Measurements from ENCODE around the gene TMEM9. TPM values are rescaled to one million over a fixed set of nuclear protein-coding genes. Genes with fewer than 3 reads are reported as not detected.
A peak's percentile ranks its signal among the peaks of the same experiment; 100 is the strongest.

The TMEM9 gene
- total RNA-seq, 1 donor from 2014 or later = 63.9 TPM

DNA sequence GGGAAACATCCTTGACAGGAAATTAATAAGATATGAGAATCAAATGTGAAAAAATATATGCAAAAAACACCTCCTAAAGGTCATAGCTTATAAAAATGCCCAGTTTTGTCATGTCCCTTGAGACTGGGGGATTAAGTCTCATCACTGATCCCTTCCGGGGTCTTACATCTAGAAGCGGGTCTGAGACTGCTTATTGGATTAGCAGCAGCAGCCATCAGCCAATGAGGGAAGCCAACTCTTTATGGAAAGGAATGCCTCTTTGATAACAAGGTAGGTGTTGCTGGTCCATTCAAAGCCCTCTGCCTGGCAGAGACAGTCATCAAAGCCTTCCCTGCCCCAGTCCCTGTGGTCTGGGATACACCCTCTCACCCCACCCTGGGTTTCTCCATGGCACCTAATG, 38.2 kb downstream of the TMEM9 start:
- H3K9me3 Mint-ChIP-seq (ENCODE audit: unreplicated experiment) = no peaks in the 10 kb centered on the region
- TF ChIP-seq, protein P1, sequence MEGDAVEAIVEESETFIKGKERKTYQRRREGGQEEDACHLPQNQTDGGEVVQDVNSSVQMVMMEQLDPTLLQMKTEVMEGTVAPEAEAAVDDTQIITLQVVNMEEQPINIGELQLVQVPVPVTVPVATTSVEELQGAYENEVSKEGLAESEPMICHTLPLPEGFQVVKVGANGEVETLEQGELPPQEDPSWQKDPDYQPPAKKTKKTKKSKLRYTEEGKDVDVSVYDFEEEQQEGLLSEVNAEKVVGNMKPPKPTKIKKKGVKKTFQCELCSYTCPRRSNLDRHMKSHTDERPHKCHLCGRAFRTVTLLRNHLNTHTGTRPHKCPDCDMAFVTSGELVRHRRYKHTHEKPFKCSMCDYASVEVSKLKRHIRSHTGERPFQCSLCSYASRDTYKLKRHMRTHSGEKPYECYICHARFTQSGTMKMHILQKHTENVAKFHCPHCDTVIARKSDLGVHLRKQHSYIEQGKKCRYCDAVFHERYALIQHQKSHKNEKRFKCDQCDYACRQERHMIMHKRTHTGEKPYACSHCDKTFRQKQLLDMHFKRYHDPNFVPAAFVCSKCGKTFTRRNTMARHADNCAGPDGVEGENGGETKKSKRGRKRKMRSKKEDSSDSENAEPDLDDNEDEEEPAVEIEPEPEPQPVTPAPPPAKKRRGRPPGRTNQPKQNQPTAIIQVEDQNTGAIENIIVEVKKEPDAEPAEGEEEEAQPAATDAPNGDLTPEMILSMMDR (IDR thresholded peaks at IDR 0.05) = no peak
- no peaks in the 10 kb centered on the region for H3K36me3 Mint-ChIP-seq (ENCODE audit: unreplicated experiment)
- H3K27ac Mint-ChIP-seq (ENCODE audit: unreplicated experiment) = no peak overlapping the region
- peaks cover 3% of the 10 kb centered on the region for H3K4me1 Mint-ChIP-seq (ENCODE audit: unreplicated experiment)
- peaks cover 18% of the 10 kb centered on the region for H3K27me3 Mint-ChIP-seq (ENCODE audit: unreplicated experiment)
- H3K4me3 Mint-ChIP-seq (ENCODE audit: unreplicated experiment) = no peak overlapping the region
- DNase-seq (ENCODE audit: extremely low spot score, unreplicated experiment) = no peak

GRCh38 chr1:201115390-201115937, 38.8 kb downstream of the TMEM9 start:
- Mint-ChIP-seq H3K9me3 (ENCODE audit: unreplicated experiment) (no peaks in the 10 kb centered on the region), H3K27ac (ENCODE audit: unreplicated experiment) (no peak overlapping the region), H3K36me3 (ENCODE audit: unreplicated experiment) (no peaks in the 10 kb centered on the region), H3K4me1 (ENCODE audit: unreplicated experiment) (peaks cover 3% of the 10 kb centered on the region), H3K4me3 (ENCODE audit: unreplicated experiment) (no peak overlapping the region), H3K27me3 (ENCODE audit: unreplicated experiment) (peaks cover 18% of the 10 kb centered on the region)
- no peak for DNase-seq (ENCODE audit: extremely low spot score, unreplicated experiment)
- TF ChIP-seq, protein P1 (IDR thresholded peaks at IDR 0.05) = no peak

DNA sequence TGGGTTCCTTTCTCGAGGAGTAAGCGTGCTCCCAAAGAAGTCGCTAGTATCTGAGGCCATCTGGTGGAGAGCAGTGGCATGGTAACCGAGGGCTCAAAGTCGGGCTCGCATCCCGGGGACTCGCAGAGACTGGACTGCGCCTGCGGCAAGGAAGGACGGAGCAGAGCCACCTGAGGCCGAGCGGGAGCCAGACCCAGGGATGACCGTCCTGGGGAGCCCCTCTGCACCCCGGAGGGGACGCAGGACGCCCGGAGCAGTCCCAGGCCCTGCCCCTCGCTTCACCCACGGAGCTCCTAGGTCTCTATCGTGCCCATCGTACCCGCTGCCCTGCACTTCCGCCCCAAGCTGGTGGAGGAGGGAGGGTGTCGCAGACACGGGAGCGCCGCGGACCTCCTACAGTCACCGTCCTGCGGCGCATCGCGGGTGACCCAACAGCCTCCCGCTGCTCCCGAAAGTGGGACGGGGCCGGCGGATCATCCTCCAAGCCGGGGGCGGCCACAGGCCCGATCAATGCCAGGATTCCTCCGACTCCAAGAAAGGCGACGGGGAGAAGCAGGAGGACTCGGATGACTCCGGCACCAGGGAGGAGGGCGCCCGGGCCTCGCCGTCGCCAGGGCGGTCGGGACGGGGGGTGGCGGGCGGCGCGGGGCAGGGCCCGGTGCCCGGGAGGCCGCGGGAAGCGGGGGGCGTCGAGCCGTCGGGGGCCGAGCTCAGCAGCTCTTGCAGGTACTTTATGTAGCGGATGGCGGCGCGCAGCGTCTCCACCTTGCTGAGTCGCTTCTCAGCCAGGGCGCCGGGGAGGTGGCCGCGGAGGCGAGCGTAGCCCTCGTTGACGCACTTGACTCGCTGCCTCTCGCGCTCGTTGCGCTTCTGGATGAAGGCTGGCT, 39.8 kb downstream of the TMEM9 start:
- TF ChIP-seq, protein P1 (IDR thresholded peaks at IDR 0.05) = peak; percentile 85
- Mint-ChIP-seq H3K27ac (ENCODE audit: unreplicated experiment) (no peak overlapping the region), H3K36me3 (ENCODE audit: unreplicated experiment) (no peaks in the 10 kb centered on the region), H3K27me3 (ENCODE audit: unreplicated experiment) (peaks cover 18% of the 10 kb centered on the region), H3K4me1 (ENCODE audit: unreplicated experiment) (no peaks in the 10 kb centered on the region), H3K9me3 (ENCODE audit: unreplicated experiment) (no peaks in the 10 kb centered on the region), H3K4me3 (ENCODE audit: unreplicated experiment) (peak overlapping the region; percentile 77)
- DNase-seq (ENCODE audit: extremely low spot score, unreplicated experiment) = peak; percentile 94

DNA sequence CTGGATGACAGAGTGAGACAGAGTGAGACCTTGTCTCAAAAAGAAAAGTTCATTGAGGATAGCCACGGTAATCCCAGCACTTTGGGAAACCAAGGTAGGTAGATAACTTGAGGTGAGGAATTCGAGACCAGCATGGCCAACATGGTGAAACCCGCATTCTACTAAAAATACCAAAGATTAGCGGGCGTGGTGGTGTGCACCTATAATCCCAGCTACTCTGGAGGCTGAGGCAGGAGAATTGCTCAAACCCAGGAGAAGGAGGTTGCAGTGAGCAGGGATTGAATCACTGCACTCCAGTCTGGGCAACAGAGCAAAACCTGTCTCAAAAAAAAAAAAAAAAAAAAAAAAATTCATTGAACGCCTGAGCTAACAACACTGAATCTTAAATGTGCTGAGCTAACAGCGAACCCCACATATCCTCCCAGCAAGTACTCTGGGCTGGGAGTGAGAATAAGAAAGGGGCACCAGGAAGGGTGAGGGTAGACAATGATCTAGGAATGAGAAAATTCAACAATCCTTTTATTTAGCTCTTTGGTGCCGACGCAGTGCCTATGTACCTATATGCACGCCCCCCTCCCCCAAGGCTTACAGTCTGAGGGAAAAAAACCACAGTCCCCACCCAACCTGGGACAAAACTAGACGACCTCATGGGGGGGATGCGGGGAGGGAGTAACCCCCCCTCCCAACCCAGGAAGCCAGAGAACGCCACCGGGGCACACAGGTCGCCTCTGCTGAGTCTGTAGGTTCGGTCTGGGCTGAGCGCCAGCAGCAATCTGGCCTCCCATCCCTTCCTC, 40.6 kb downstream of the TMEM9 start:
- Mint-ChIP-seq H3K4me1 (ENCODE audit: unreplicated experiment) (no peaks in the 10 kb centered on the region), H3K27me3 (ENCODE audit: unreplicated experiment) (peaks cover 15% of the 10 kb centered on the region), H3K36me3 (ENCODE audit: unreplicated experiment) (no peaks in the 10 kb centered on the region), H3K9me3 (ENCODE audit: unreplicated experiment) (no peaks in the 10 kb centered on the region), H3K27ac (ENCODE audit: unreplicated experiment) (no peak overlapping the region), H3K4me3 (ENCODE audit: unreplicated experiment) (peak overlapping the region; percentile 77)
- no peak for DNase-seq (ENCODE audit: extremely low spot score, unreplicated experiment)
- TF ChIP-seq, protein P1 (IDR thresholded peaks at IDR 0.05) = no peak
